Cerebellar cortex (tissue), 1 donor: ENCODE data around the gene PLPPR3.
"Not testable (repeated sequence)": the region's sequence is repeated elsewhere in the genome, so short reads cannot be mapped to it uniquely, and the experiment has no call there.

Experiments
- DNase-seq: peaks from one replicate; pipeline ENCODE4 v3.0.0-alpha.2; 2015; ENCODE audit warnings: low spot score

Gene PLPPR3

DNA sequence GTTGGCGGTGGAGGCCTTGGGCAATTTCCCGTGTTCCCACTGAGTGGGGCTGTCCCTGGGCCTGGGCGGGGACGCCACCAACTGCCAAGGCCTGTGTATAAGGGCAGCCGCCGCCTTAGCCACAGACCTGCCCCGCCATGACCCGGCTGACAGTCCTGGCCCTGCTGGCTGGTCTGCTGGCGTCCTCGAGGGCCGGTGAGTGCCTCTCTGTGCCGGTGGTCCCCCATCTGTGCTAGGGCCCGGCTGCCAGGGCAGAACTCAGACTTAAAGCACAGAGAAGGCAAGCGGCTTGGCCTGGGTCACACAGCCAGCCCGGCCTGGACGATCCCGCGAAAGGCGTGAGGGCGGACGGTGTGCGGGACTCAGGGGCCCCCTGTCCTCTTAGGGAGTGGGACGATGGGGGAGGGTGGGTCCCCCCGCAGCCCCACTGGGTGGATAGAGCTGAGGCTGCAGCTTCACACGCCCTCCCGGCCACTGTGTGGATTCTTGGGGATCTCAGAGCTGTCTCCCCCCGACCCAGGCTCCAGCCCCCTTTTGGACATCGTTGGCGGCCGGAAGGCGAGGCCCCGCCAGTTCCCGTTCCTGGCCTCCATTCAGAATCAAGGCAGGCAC lies 6.1 kb upstream of the PLPPR3 start, which contains the start of gene AZU1:
Gene AZU1, plus strand, starts transcription at position 128 of the 612 bp plus-strand sequence. Its CDS starts 10 bp downstream, at position 138.
- DNase-seq = no peak

DNA sequence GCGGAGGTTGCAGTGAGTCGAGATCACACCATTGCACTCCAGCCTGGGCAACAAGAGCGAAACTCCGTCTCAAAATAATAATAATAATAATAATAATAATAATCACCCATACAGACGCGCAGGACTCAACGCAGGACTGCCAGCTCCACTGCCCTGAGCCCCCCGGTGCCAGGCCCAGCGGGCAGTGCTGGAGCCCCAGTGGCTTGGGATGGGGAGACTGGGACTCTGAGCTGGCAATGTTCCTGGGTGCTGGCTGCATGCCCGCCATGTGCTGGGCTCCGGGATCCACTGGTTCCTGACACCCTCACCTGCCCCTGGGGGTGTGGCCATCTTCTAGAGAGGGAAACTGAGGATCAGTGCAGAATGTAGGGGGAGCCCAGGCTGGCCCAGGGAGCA lies 5.6 kb upstream of the PLPPR3 start:
- no peak for DNase-seq

DNA sequence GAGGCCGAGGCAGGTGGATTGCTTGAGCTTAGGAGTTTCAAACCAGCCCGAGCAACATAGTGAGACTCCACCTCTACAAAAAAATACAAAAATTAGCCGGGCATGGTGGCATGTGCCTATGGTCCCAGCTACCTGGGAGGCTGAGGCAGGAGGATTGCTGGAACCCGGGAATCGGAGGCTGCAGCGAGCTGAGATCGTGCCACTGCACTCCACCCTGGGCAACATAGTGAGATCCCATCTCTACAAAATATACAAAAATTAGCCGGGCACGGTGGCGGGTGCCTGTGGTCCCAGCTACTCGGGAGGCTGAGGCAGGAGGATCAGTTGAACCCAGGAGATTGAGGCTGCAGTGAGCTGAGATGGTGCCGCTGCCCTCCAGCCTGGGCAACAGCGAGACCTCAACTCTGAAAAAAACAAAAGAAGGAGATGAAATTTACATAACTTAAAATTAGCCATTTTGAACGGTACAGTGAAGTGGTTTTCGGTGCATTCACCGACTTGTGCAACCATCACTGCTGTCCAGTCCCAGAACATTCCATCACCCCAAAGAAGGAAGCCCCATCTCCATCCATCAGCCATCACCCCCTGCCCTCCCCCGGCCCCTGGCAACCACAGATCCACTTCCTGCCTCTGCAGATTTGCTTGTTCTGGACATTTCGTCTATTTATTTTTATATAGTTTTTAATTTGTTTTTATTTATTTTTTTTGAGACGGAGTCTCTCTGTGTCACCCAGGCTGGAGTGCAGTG lies 4.3 kb upstream of the PLPPR3 start:
- DNase-seq = no peak

DNA sequence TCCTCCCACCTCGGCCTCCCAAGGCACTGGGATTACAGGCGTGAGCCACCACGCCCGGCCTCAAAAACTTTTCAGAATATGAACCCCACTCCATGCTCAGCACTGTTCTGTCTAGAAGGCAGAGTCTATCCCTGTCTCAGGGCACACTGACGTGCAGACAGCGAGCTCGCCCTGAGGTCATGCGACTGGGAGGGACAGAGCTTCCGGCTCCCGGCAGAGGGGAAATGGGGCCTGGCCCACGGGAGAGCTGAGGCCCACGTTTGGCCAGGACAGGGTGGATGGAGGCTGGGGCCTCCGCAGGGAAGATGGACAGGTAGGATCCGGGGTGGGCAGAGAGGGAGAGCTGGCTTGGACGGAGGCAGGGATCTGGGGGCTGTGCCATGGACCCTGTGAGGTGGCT lies 3.1 kb upstream of the PLPPR3 start:
- DNase-seq = no peak

DNA sequence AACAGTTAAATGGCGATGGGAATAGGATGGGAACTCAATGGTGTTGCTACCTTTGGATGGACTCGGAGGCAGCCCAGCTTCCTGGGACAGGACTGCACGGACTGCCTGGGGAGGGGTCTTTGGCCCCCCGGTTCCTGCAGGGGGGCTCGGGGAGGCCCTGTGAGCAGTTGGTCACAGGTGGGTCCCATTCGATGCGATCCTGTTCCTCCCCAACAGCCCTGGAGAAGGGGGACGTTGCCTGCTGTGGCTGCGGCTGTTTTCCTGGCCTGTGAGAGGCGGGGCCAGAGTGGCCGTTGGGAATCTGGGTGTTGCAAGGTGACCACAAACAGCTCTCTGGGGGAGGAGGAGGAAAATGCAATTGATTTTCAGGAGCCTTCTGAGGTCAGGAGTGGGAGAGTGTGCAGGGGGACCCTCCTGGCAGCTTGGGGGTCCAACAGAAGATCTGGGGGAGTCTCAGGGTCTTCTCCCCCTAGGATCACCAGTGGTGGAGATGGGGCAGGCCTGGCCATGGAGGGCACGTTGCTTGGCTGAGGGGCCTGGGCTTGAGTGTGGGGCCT lies 1.9 kb upstream of the PLPPR3 start:
- no peak for DNase-seq

DNA sequence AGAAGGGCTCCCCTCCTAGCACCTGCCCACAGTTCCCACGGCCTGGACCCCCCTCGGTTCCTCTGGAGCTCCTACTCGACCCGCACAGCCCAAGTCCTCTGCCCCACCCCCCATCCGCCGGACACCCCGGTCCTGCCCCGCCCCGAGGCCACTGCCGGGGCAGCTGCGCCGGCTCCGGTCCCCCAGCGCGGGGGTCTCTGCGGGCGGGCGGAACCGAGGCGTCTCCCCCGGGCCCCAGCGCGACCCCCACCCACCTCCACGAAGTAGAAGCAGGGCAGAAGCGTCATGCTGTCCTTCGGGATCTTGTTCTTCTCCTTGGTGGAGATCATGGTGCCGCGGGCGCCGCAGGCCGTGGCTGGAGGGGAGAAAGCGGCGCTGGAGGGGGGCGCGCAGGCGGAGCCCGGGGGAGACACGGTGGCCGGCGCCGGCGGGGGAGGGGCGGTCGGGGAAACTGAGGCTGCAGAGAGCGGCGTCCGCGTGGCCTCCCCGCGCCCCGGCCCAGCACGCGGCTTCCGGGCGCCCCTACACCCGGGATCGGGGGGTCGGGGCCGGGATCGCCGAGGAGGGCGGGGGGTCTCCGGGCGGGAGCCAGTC lies 427 bp downstream of the PLPPR3 start:
- no peak for DNase-seq

DNA sequence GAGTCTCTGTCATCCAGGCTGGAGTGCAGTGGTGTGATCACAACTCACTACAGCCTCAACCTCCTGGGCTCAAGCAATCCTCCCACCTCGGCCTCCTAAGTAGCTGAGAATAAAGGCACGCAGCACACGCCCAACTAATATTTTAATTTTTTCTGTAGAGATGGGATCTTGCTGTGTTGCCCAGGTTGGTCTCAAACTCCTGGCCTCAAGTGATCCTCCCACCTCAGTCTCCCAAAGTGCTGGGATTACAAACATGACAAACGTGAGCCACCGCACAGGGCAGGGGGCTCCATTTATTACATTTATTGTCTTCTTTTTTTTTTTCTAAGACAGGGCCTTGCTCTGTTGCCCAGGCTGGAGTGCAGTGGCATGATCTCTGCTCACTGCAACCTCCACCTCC lies 1.5 kb downstream of the PLPPR3 start:
- DNase-seq = not testable (repeated sequence)

DNA sequence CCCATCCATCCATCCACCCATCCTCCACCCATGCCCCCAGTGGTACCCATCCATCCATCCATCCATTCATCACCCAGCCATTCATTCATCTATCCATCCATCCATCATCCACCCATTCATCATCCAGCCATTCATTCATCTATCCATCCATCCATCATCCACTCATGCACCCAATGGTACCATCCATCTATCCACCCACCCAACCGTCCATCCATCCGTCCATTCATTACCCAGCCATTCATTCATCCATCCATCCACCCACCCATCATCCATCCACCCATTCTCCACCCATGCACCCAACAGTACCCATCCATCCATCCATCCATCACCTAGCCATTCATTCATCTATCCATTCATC lies 5.3 kb downstream of the PLPPR3 start:
- DNase-seq = no peak

DNA sequence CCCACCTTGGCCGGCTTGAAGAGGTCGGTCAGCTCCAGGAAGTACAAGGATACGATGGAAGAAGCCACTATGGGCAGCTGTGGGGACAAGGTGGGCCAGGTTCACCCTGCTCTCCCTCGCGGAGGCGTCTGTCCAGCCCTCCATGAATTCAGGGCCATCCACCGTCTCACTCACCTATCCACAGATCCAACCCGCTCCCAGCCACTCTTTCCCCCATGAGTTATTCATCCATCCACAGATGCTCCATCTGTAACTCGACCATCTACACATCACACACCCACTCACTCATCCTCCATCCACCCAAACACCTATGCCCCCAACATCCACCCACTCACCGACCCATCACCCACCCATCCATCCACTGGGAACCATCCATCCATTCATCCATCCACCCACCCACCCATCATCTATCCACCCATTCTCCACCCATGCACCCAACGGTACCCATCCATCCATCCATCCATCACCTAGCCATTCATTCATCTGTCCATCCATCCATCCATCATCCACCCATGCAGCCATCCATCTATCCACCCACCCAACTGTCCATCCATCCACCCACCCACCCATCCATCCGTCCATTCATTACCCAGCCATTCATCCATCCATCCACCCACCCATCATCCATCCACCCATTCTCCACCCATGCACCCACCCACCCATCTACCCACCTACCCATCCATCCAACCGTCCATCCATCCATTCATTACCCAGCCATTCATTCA lies 5.8 kb downstream of the PLPPR3 start:
- no peak for DNase-seq

DNA sequence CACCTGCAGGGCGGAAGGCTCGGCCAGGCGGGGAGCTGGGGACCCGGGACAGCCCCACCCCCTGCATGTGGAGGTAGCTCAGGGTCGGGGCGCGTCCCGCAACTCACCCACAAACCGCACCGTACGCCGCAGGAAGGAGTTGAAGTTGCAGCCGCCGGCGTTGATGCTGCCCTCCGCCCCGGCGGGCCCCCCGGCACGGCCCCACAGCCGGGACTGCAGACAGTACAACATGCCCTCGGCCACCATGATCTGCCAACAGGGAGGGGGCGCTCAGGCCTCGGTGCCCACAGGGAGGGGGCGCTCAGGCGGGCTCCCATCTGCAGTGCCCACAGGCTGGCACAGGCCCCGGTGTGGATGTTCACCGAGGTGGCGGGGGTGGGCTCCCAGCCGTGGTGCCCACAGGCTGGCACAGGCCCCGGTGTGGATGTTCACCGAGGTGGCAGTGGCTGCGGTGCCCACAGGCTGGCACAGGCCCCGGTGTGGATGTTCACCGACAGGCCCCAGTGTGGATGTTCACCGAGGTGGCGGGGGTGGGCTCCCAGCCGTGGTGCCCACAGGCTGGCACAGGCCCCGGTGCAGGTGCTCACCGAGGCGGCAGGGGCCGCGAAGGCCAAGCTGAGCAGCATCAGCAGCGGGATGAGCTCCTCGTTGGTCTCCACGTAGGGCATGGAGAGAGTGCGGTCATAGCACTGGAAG lies 6.5 kb downstream of the PLPPR3 start:
- no peak for DNase-seq

DNA sequence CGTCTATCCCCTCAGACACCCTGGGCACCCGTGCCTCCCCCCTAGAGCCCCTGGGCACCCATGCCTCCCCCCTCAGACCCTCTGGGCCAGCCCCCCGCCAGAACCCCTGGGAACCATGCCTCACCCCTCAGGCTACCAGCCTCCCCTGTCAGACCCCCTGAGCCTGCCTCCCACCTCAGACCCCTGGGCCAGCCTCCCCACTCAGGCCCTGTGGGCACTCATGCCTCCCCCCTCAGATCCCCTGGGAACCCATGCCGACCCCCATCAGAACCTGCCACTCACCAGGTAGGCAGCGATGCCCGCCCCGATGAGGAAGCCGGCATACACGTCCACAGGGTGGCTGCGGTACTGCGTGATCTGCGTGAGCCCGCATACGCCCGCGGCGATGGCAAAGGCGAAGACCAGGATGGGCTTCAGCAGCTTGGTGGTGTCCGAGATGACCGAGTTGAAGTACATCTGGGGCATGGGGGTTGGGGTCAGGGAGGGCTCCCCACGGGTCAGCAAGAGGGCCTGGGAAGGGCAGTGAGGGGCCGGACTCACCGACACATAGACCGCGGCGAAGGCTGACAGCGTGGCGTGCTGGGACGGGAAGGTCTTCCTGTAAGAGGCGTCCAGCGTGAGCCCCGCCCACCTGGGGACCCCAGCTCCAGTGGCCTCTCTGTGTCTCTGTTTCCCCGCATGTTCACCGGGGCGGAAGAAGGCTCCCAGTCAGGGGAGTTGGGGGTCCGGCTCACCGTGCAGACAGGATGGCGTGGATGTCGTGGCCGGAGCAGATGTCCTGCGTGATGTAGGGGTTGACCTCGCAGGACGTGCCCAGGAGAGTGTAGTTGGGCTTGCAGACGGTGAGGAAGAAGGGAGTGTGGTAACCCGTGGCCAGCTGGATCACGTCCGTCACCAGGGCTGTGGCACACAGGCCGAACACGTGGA lies 7.3 kb downstream of the PLPPR3 start:
- no peak for DNase-seq

DNA sequence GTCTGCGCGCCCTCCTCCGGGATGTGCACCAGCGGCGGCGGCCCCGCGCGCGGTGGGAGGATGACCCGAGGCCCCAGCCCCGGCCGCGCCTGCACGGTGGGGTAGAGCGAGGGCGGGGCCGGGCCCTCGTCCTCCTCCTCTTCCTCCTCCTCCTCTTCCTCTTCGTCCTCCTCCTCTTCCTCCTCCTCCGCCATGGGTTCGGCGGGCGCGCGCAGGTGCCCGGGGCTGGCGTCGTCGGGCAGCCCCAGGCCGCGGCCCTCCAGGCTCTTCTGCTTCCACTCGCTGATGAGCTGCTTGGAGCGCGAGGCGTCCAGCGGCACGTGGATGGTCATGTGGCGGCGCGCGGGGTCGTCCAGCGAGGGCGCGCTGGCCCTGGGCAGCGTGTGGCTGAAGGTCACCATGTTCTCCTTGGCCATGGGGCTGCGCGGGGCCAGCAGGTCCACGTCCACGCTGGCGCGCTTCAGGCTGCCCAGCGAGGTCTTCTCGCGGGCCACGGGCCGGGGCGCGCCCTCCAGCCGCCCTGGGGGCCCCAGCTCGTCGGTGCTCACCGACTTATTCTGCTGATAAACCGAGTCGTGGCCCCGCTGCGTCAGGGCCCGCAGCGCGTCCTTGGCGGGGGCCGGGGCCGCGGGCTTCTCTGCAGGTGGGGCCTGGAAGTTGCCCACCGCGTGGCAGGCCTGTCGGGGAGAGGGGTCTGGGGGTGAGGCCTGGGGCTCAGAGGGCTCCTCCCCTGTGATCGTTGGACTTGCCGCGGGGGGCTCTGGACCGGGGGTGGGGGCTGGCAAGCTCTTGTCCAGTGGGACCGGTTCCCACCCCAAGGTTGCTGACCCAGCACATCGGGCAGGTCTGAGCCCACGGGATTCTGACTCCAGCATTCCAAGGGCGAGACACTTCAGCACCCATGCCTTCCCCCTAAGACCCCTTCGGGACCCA lies 8.3 kb downstream of the PLPPR3 start:
- DNase-seq = no peak

DNA sequence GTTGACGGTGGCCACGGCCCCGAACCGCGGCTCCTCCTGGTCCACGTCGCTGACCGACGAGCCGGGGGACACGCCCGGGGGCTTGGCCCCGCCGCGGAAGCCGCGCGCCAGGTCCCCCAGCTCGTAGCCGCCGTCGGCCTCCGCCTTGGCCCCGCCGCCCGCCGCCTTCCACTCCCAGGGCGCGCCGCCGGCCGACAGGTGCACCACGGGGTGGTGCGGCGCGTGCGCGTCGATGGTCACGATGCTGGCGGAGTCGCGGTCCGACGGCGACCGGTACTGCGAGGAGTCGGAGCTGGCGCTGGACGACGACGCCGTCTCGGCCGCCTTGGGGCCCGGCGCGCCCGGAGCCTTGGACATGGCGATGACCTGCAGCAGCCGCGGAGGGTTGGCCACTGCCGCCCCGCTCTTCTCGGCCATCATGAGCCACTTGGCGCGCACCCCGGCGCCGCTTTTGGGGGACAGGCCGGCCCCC lies 9.0 kb downstream of the PLPPR3 start:
- DNase-seq = no peak

DNA sequence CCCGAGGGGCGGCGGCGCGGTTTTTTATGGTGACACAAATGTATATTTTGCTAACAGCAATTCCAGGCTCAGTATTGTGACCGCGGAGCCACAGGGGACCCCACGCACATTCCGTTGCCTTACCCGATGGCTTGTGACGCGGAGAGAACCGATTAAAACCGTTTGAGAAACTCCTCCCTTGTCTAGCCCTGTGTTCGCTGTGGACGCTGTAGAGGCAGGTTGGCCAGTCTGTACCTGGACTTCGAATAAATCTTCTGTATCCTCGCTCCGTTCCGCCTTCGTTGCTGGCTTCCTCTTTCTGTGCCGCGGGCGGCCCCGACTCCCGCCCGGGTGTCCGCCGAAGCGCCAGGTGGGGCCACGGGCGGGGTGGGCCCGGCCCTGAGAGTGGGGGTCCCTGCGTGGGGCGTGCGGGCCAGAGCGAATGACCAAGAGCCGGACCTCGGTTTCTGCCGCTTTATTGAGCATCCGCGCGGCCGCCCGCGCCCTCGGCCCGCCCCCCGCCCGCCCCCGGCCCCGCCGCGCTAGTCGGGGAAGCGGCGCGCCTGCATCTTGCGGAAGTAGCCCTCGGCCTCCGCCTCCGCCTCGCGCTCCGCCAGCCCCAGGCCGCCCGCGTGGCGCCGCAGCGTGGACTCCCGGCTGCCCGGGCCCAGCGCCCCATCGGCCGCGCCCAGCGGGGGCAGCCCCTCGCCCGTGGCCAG lies 9.6 kb downstream of the PLPPR3 start:
- no peak for DNase-seq

DNA sequence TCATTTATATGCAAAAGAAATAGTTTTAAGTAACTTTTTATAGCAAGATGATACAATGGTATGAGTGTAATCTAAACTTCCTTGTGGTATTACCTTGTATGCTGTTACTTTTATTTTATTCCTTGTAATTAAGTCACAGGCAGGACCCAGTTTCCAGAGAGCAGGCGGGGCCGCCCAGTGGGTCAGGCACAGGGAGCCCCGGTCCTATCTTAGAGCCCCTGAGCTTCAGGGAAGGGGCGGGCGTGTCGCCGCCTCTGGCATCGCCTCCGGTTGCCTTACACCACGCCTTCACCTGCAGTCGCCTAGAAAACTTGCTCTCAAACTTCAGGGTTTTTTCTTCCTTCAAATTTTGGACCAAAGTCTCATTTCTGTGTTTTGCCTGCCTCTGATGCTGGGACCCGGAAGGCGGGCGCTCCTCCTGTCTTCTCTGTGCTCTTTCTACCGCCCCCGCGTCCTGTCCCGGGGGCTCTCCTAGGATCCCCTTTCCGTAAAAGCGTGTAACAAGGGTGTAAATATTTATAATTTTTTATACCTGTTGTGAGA lies 10.2 kb downstream of the PLPPR3 start:
- DNase-seq = no peak

DNA sequence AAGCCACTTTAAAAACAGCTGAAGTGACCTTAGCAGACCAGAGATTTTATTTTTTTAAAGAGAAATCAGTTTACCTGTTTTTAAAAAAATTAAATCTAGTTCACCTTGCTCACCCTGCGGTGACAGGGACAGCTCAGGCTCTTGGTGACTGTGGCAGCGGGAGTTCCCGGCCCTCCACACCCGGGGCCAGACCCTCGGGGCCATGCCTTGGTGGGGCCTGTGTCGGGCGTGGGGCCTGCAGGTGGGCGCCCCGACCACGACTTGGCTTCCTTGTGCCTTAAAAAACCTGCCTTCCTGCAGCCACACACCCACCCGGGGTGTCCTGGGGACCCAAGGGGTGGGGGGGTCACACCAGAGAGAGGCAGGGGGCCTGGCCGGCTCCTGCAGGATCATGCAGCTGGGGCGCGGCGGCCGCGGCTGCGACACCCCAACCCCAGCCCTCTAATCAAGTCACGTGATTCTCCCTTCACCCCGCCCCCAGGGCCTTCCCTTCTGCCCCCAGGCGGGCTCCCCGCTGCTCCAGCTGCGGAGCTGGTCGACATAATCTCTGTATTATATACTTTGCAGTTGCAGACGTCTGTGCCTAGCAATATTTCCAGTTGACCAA lies 10.8 kb downstream of the PLPPR3 start:
- DNase-seq = no peak

DNA sequence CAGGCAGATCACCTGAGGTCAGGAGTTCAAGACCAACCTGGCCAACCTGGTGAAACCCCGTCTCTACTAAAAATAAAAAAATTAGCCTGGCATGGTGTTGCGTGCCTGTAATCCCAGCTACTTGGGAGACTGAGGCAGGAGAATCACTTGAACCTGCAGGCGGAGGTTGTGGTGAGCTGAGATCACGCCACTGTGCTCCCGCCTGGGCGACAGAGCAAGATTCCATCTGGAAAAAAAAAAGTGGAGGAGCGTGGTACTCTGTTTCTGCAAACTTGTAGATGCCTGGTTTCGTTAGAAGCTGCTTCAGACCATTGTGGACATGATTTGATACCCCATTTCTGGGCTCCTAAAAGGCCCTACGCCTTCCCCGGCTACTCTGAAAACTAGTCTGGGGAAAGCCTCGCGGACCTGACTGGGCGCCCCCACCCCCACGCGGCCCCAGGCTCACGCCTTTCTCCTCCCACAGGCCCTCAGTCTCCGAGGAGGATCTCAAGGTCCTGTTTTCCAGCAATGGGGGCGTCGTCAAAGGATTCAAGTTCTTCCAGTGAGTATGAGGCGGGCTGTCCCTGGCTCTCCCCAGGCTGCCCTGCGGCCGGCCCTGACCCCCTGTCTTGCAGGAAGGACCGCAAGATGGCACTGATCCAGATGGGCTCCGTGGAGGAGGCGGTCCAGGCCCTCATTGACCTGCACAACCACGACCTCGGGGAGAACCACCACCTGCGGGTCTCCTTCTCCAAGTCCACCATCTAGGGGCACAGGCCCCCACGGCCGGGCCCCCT lies 11.5 kb downstream of the PLPPR3 start:
- no peak for DNase-seq
